HG03103 (cell line): ENCODE measurements around the gene GDA.

ENCODE experiments used
- ATAC-seq: cut with Tn5 transposase; IDR thresholded peaks from one replicate; pipeline ENCODE4 v1.9.1; 2021; ENCODE audit warnings: low read depth; ENCODE audit not compliant: unreplicated experiment

Gene GDA

GRCh38 chr9:72150127-72150526 is 887 bp downstream of the GDA start:
- no peak for ATAC-seq

GRCh38 chr9:72150661-72151060 is 1.4 kb downstream of the GDA start:
- ATAC-seq = no peak

- no peak for ATAC-seq
Measured at GRCh38 chr9:72151104-72151503, 1.9 kb downstream of the GDA start.

GRCh38 chr9:72154468-72155285 is 5.4 kb downstream of the GDA start:
- ATAC-seq = peak; percentile 53

GRCh38 chr9:72155301-72155700 is 6.1 kb downstream of the GDA start:
- ATAC-seq = no peak

- ATAC-seq = no peak
Measured at GRCh38 chr9:72156586-72156985, 7.3 kb downstream of the GDA start.

GRCh38 chr9:72158680-72159079 is 9.4 kb downstream of the GDA start:
- no peak for ATAC-seq

- ATAC-seq = no peak
Measured at GRCh38 chr9:72160446-72161123, 11.3 kb downstream of the GDA start.

GRCh38 chr9:72165326-72165725 is 16.1 kb downstream of the GDA start:
- no peak for ATAC-seq

- ATAC-seq = no peak
Measured at GRCh38 chr9:72165821-72166547, 16.7 kb downstream of the GDA start.

GRCh38 chr9:72168075-72168474 is 18.8 kb downstream of the GDA start:
- no peak for ATAC-seq

GRCh38 chr9:72169178-72169577 is 19.9 kb downstream of the GDA start:
- no peak for ATAC-seq

- ATAC-seq = no peak
Measured at GRCh38 chr9:72173080-72173479, 23.8 kb downstream of the GDA start.

- ATAC-seq = no peak
Measured at GRCh38 chr9:72185561-72185960, 36.3 kb downstream of the GDA start.

- no peak for ATAC-seq
Measured at GRCh38 chr9:72187121-72187695, 38.0 kb downstream of the GDA start.

- ATAC-seq = no peak
Measured at GRCh38 chr9:72188232-72188631, 39.0 kb downstream of the GDA start.

GRCh38 chr9:72193478-72193881 is 44.2 kb downstream of the GDA start:
- ATAC-seq = peak; percentile 76

- no peak for ATAC-seq
Measured at GRCh38 chr9:72199238-72199637, 50.0 kb downstream of the GDA start.

- ATAC-seq = no peak
Measured at GRCh38 chr9:72200452-72200851, 51.2 kb downstream of the GDA start.

- no peak for ATAC-seq
Measured at GRCh38 chr9:72202009-72202408, 52.8 kb downstream of the GDA start.

- ATAC-seq = peak; percentile 69
Measured at GRCh38 chr9:72203205-72203803, 54.1 kb downstream of the GDA start.
